Vagina (tissue), 2 donors: ENCODE results near the gene PDCL2.
A peak's percentile ranks its signal among the peaks of the same experiment; 100 is the strongest.

Experiments
- POLR2A ChIP-seq, 2 donors: fragments of 450-650 bp; IDR thresholded peaks; one replicate each; pipeline ENCODE4 v1.6.1; 2017; ENCODE audit warnings: antibody characterized with exemption in 2 of 2, mild to moderate bottlenecking in 2 of 2, moderate library complexity in 2 of 2
- POLR2AphosphoS5 ChIP-seq, 2 donors: sonication (generic); formaldehyde crosslinking; IDR thresholded peaks; one replicate each; pipeline ENCODE4 v1.9.0; 2017; ENCODE audit warnings: antibody characterized with exemption in 2 of 2, mild to moderate bottlenecking in 2 of 2, low read depth in 1 of 2; ENCODE audit not compliant: insufficient read depth in 1 of 2
- TF ChIP-seq, protein P1 (sequence below), 3 experiments: fragments of 450-650 bp in 2 of 3; fragments of 200-600 bp in 1 of 3; sonication (generic) in 1 of 3; IDR thresholded peaks; one replicate each; pipeline ENCODE4 v1.5.1; 2017 to 2019; ENCODE audit warnings: antibody characterized with exemption in 3 of 3, mild to moderate bottlenecking in 2 of 3, moderate library complexity in 2 of 3

DNA sequence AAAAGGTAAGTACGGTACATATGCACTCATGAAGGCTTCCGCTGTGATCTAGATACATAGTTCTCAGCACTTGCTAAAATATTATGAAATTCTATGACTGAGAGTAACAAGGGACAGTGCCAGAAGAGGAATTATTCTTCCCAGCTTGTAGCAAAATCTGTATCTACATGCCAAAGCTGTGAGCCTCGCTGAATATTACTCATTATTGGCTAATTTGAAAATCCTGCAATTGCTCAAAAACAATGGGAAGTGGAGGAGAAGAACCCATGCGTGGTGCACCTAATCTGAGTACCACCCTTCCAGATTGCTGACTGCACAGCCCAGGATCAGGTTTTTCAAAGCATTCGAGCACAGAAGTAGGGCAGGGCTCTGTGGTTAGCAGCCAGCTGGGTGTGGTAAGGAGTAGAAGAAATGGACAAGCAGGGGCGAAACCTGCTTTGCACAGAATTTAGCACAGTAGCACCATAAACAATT lies 17.4 kb upstream of the PDCL2 start:
- TF ChIP-seq, protein P1, sequence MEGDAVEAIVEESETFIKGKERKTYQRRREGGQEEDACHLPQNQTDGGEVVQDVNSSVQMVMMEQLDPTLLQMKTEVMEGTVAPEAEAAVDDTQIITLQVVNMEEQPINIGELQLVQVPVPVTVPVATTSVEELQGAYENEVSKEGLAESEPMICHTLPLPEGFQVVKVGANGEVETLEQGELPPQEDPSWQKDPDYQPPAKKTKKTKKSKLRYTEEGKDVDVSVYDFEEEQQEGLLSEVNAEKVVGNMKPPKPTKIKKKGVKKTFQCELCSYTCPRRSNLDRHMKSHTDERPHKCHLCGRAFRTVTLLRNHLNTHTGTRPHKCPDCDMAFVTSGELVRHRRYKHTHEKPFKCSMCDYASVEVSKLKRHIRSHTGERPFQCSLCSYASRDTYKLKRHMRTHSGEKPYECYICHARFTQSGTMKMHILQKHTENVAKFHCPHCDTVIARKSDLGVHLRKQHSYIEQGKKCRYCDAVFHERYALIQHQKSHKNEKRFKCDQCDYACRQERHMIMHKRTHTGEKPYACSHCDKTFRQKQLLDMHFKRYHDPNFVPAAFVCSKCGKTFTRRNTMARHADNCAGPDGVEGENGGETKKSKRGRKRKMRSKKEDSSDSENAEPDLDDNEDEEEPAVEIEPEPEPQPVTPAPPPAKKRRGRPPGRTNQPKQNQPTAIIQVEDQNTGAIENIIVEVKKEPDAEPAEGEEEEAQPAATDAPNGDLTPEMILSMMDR (IDR thresholded peaks at IDR 0.05), result no peak
- no peak for TF ChIP-seq POLR2A (IDR thresholded peaks at IDR 0.05)
- TF ChIP-seq POLR2AphosphoS5 (IDR thresholded peaks at IDR 0.05; ENCODE audit: insufficient read depth in 1 of 2, low read depth in 1 of 2), result peak in 1 of 2 donors; percentile 75
